ENCODE measurements around the gene NINJ2.

Gene NINJ2

GRCh38 chr12:697481-697880 is 34.2 kb upstream of the NINJ2 start:
- H3K4me3 ChIP-seq (ENCODE audit: insufficient read length, low read depth) = no peak overlapping the region
- DNase-seq (ENCODE audit: low read depth, low spot score) = no peak
- no peaks in the 10 kb centered on the region for H3K27me3 ChIP-seq (ENCODE audit: insufficient read depth, insufficient read length)
- peaks cover 47% of the 10 kb centered on the region for H3K9me3 ChIP-seq (ENCODE audit: insufficient read depth, low read length)
- H3K9ac ChIP-seq (ENCODE audit: insufficient read length, low read depth) = no peak overlapping the region
- no peaks in the 10 kb centered on the region for H3K36me3 ChIP-seq (ENCODE audit: insufficient read depth, insufficient read length, low read length)
- TF ChIP-seq SUZ12 (IDR thresholded peaks at IDR 0.05; ENCODE audit: extremely low read depth, insufficient read depth, insufficient read length) (no peak), YY1 (IDR thresholded peaks at IDR 0.05; ENCODE audit: insufficient read depth, insufficient read length) (no peak), ZNF274 (IDR thresholded peaks at IDR 0.05; ENCODE audit: low read depth, low read length) (no peak)
- peaks cover 2% of the 10 kb centered on the region for H3K4me1 ChIP-seq (ENCODE audit: insufficient read depth, insufficient read length)

- Histone ChIP-seq H3K4me3 (ENCODE audit: insufficient read length, low read depth) (no peak overlapping the region), H3K27me3 (ENCODE audit: insufficient read depth, insufficient read length) (no peaks in the 10 kb centered on the region), H3K36me3 (ENCODE audit: insufficient read depth, insufficient read length, low read length) (no peaks in the 10 kb centered on the region), H3K9me3 (ENCODE audit: insufficient read depth, low read length) (peaks cover 68% of the 10 kb centered on the region), H3K4me1 (ENCODE audit: insufficient read depth, insufficient read length) (peaks cover 2% of the 10 kb centered on the region), H3K9ac (ENCODE audit: insufficient read length, low read depth) (no peak overlapping the region)
- no peak for DNase-seq (ENCODE audit: low read depth, low spot score)
- TF ChIP-seq YY1 (IDR thresholded peaks at IDR 0.05; ENCODE audit: insufficient read depth, insufficient read length) (no peak), ZNF274 (IDR thresholded peaks at IDR 0.05; ENCODE audit: low read depth, low read length) (no peak), SUZ12 (IDR thresholded peaks at IDR 0.05; ENCODE audit: extremely low read depth, insufficient read depth, insufficient read length) (no peak)
These were observed 31.7 kb upstream of the NINJ2 start for GRCh38 chr12:694734-695503.

GRCh38 chr12:693934-694533 is 30.8 kb upstream of the NINJ2 start:
- peaks cover 66% of the 10 kb centered on the region for H3K9me3 ChIP-seq (ENCODE audit: insufficient read depth, low read length)
- H3K9ac ChIP-seq (ENCODE audit: insufficient read length, low read depth) = no peak overlapping the region
- peaks cover 2% of the 10 kb centered on the region for H3K4me1 ChIP-seq (ENCODE audit: insufficient read depth, insufficient read length)
- H3K4me3 ChIP-seq (ENCODE audit: insufficient read length, low read depth) = no peak overlapping the region
- no peaks in the 10 kb centered on the region for H3K27me3 ChIP-seq (ENCODE audit: insufficient read depth, insufficient read length)
- no peaks in the 10 kb centered on the region for H3K36me3 ChIP-seq (ENCODE audit: insufficient read depth, insufficient read length, low read length)
- TF ChIP-seq SUZ12 (IDR thresholded peaks at IDR 0.05; ENCODE audit: extremely low read depth, insufficient read depth, insufficient read length) = no peak
- no peak for TF ChIP-seq YY1 (IDR thresholded peaks at IDR 0.05; ENCODE audit: insufficient read depth, insufficient read length)
- TF ChIP-seq ZNF274 (IDR thresholded peaks at IDR 0.05; ENCODE audit: low read depth, low read length) = no peak
- DNase-seq (ENCODE audit: low read depth, low spot score) = no peak

- no peak for DNase-seq (ENCODE audit: low read depth, low spot score)
- Histone ChIP-seq H3K27me3 (ENCODE audit: insufficient read depth, insufficient read length) (no peaks in the 10 kb centered on the region), H3K9me3 (ENCODE audit: insufficient read depth, low read length) (peaks cover 48% of the 10 kb centered on the region; the same call in 1 of the 2 replicates), H3K4me3 (ENCODE audit: insufficient read length, low read depth) (no peak overlapping the region), H3K9ac (ENCODE audit: insufficient read length, low read depth) (no peak overlapping the region), H3K4me1 (ENCODE audit: insufficient read depth, insufficient read length) (peaks cover 2% of the 10 kb centered on the region), H3K36me3 (ENCODE audit: insufficient read depth, insufficient read length, low read length) (no peaks in the 10 kb centered on the region)
- no peak for TF ChIP-seq ZNF274 (IDR thresholded peaks at IDR 0.05; ENCODE audit: low read depth, low read length)
- TF ChIP-seq YY1 (IDR thresholded peaks at IDR 0.05; ENCODE audit: insufficient read depth, insufficient read length) = no peak
- no peak for TF ChIP-seq SUZ12 (IDR thresholded peaks at IDR 0.05; ENCODE audit: extremely low read depth, insufficient read depth, insufficient read length)
These were observed 29.0 kb upstream of the NINJ2 start for GRCh38 chr12:692274-692673.

- Histone ChIP-seq H3K9ac (ENCODE audit: insufficient read length, low read depth) (no peak overlapping the region), H3K4me3 (ENCODE audit: insufficient read length, low read depth) (no peak overlapping the region)
- DNase-seq (ENCODE audit: low read depth, low spot score) = no peak
These were observed 27.2 kb upstream of the NINJ2 start for GRCh38 chr12:690466-690865.

GRCh38 chr12:685388-685787 is 22.1 kb upstream of the NINJ2 start:
- peaks cover 2% of the 10 kb centered on the region for H3K4me1 ChIP-seq (ENCODE audit: insufficient read depth, insufficient read length)
- H3K9me3 ChIP-seq (ENCODE audit: insufficient read depth, low read length) = peaks cover 3% of the 10 kb centered on the region; the same call in 1 of the 2 replicates
- H3K36me3 ChIP-seq (ENCODE audit: insufficient read depth, insufficient read length, low read length) = no peaks in the 10 kb centered on the region
- H3K27me3 ChIP-seq (ENCODE audit: insufficient read depth, insufficient read length) = no peaks in the 10 kb centered on the region
- no peak overlapping the region for H3K4me3 ChIP-seq (ENCODE audit: insufficient read length, low read depth)
- H3K9ac ChIP-seq (ENCODE audit: insufficient read length, low read depth) = no peak overlapping the region
- DNase-seq (ENCODE audit: low read depth, low spot score) = no peak
- TF ChIP-seq YY1 (IDR thresholded peaks at IDR 0.05; ENCODE audit: insufficient read depth, insufficient read length) (no peak), ZNF274 (IDR thresholded peaks at IDR 0.05; ENCODE audit: low read depth, low read length) (no peak), SUZ12 (IDR thresholded peaks at IDR 0.05; ENCODE audit: extremely low read depth, insufficient read depth, insufficient read length) (no peak)

More at GRCh38 chr12:690466-690865, 27.2 kb upstream of the NINJ2 start:
- TF ChIP-seq SUZ12 (IDR thresholded peaks at IDR 0.05; ENCODE audit: extremely low read depth, insufficient read depth, insufficient read length) = no peak
- no peak for TF ChIP-seq ZNF274 (IDR thresholded peaks at IDR 0.05; ENCODE audit: low read depth, low read length)
- TF ChIP-seq YY1 (IDR thresholded peaks at IDR 0.05; ENCODE audit: insufficient read depth, insufficient read length) = no peak
- peaks cover 35% of the 10 kb centered on the region; the same call in 1 of the 2 replicates for H3K9me3 ChIP-seq (ENCODE audit: insufficient read depth, low read length)
- no peaks in the 10 kb centered on the region for H3K27me3 ChIP-seq (ENCODE audit: insufficient read depth, insufficient read length)
- H3K36me3 ChIP-seq (ENCODE audit: insufficient read depth, insufficient read length, low read length) = no peaks in the 10 kb centered on the region
- H3K4me1 ChIP-seq (ENCODE audit: insufficient read depth, insufficient read length) = peaks cover 3% of the 10 kb centered on the region

GRCh38 chr12:684416-684815 is 21.2 kb upstream of the NINJ2 start:
- Histone ChIP-seq H3K27me3 (ENCODE audit: insufficient read depth, insufficient read length) (no peaks in the 10 kb centered on the region), H3K9me3 (ENCODE audit: insufficient read depth, low read length) (no peaks in the 10 kb centered on the region), H3K4me1 (ENCODE audit: insufficient read depth, insufficient read length) (peaks cover 2% of the 10 kb centered on the region), H3K4me3 (ENCODE audit: insufficient read length, low read depth) (no peak overlapping the region), H3K36me3 (ENCODE audit: insufficient read depth, insufficient read length, low read length) (no peaks in the 10 kb centered on the region), H3K9ac (ENCODE audit: insufficient read length, low read depth) (no peak overlapping the region)
- no peak for DNase-seq (ENCODE audit: low read depth, low spot score)
- TF ChIP-seq YY1 (IDR thresholded peaks at IDR 0.05; ENCODE audit: insufficient read depth, insufficient read length) (no peak), ZNF274 (IDR thresholded peaks at IDR 0.05; ENCODE audit: low read depth, low read length) (no peak), SUZ12 (IDR thresholded peaks at IDR 0.05; ENCODE audit: extremely low read depth, insufficient read depth, insufficient read length) (no peak)
